HG02588 (cell line): Measurements from ENCODE around the gene PRPS2.

ENCODE experiments used
- ATAC-seq: cut with Tn5 transposase; IDR thresholded peaks from one replicate; pipeline ENCODE4 v1.9.1; 2021; ENCODE audit warnings: mild to moderate bottlenecking, moderate library complexity; ENCODE audit not compliant: unreplicated experiment

PRPS2 gene

DNA sequence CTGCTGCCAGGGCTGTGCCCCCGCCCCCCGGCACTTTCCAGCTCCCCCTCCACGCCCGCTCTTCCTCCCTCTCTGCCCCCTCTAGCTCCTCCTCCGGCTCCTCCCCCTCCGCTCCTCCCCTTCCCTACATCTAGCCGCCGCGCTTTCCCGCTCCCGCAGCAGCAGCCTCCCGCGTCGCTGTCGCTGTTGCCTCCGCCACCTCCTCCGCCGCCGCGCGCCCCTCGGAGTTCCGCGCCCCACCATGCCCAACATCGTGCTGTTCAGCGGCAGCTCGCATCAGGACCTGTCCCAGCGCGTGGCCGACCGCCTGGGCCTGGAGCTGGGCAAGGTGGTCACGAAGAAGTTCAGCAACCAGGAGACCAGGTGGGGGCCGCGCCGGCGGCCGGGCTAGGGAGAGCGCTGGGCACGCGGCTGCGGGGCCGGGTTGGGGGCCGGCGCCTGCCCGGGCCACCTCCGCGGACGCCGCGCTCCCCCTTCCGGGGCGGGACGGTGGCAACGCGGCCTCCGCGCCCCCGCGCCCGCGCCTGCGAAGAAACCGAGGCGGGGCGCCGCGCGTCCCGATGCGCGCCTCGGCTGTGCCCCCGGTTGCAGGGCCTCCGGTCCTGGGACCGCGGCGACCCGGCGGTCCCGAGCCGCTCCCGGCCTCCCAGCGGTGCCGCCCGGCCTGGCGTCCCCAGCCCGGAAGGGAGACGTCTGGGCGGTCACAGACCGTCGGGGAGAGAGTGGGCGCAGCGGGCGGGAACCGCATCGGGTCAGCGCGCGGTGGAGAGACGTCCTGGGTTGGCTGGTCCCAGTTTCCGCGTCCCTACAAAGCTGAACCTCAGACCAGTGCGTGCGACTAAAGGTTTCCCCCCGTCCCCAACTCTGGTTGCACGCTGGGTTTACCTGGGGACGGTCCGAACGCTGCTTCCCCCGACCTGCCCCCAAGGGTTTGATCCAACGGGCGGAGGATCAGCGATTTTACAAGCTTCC is at the start of gene PRPS2:
Gene PRPS2 (plus strand): TSS at position 156 of the 972 bp plus-strand sequence. CDS start 86 bp downstream, at position 242.
- ATAC-seq, result peak; percentile 76

DNA sequence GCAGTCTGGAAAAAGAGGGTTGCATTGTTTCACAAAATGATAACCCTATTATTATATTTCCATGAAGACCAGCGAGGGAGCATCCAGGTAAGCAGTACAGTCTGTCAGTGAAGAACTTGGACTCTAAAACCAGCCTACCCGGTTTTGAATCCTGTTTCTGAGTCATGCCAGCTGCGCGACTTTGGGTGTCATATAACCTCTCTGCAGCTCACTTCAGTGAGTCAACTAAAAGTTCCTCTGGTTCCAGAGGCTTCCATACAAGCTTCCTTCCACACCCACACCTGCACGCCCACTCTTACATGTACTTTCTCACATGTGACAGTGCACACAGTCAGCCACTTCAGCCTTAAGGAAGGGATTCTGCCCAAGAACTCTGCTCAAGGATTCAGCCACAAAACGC is 49.8 kb upstream of the PRPS2 start:
- ATAC-seq, result no peak

DNA sequence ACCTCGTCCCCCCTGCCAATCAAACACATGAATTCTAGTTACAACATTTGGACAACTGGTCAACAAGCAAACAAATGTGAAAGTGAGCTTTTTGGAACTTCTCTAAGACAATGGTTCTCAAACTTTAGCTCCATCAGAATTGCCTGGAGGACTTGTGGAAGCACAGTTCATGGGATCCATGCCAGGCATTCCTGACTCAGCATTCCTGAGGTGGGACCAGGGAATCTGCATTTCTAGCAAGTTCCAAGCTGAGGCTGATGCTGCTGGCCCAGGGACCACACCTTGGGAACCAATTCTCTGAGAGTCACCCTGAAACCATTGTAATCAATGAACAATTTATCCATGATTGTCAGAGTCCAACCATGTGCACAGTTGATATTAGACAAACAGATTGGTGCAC is 43.8 kb upstream of the PRPS2 start:
- no peak for ATAC-seq

DNA sequence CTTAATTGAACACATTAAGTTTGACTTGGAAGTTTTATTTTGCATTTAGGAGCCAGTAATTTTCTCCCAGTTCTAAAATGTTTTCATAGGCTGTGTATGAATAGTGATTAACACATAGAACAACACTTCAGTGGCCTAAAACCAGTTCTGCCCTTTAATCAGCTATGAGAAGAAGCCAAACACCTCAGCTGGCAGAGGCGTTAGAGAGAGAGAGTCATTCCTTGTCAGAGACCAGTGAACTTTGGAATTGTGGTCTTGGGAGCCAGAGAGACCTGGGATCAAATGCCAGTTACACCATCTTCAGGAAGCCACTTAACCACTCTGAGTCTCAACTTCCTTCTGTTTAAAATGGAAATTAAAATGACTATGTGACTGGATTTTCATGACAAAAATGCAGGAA is 39.3 kb upstream of the PRPS2 start:
- no peak for ATAC-seq

DNA sequence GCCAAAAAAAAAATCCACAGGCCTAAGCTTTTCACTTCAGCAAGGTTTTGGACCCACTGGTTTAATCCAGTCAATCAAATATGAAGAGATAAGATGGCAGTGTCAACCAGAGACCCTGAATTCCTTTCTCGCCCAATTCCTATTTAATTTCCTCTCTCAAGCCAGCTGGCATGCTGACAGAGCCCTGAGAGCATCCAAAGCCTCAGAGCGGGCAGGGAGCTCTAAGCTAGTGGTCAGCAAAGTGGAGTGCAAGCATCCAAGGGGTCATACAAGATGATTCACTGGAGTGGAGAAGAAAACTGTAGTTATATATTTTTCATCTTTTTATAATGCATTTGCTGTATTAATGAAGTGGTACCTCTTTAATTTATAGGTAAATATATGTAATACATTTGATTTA is 37.8 kb upstream of the PRPS2 start:
- ATAC-seq, result no peak

DNA sequence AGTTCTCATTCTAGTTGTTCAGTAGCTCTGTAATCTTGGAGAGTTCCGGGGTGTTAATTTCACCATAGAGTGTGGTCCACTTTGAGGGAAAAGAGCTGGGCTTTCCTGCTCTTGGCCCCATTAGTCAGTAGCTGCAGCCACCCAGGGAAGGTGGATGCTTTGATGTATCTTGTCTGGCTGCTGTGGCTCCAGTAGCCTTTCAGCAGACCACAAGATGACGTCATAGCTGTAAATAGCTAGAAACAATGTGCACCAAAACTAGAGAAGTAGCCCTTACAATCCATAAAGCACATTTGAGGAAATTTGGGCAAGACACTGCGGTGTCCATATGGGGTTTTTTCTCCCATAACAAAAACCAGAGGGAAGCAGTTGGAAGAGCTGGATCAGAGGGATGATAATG is 32.9 kb upstream of the PRPS2 start:
- ATAC-seq, result no peak

DNA sequence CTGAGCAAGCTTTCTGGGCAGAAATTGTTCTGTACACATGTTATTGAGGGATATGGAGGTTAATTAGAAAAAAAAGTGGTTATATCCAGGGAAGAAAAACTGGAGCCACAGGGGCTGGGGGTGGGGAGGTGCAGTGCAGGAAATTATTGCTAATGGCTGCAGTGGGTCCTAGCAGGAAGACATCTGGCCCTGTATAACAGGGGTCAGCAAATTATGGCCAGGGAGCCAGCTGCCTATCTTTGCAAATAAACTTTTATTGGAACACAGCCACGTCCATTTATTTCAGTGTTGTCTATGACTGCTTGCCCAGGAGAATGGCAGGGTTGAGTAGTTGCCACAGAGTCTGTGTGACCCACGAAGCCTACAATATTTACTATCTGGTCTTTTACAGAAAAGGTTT is 23.4 kb upstream of the PRPS2 start:
- no peak for ATAC-seq

DNA sequence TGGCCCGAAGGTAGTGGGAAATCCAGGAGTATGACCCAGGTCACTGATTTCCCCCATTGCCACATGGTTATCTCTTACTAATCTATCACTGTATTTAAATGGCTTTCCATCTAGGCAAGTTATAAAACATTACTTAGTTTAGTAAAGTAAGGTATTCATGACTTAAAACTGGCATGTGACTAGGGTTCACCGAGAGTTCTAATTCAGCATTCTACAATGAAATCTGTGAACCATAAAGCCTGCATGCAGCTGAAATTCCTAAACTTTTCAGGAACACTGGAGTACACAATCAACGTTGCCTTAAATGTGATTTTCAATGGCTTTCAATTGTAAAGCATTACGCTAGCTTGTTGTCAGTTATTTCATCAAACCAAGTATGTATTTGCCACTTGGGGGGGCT is 22.7 kb upstream of the PRPS2 start:
- no peak for ATAC-seq

DNA sequence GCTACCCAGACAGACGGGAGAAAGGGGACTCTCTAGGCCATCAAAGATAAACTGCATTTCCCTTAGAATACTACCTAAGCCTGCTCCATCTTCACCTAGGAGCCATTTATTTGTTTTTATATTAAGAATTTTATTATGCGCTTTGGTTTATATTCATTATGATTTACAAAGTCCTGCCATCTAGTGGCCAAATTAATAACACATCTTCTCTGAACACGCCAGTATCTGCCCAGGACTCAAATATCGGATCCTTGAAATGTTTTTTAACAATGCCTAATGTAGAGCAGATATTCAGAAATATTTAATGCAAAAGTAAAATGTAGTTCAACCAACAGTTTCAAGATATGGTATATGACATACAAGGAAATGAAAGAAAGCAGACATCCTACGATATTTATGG is 20.8 kb upstream of the PRPS2 start:
- no peak for ATAC-seq

DNA sequence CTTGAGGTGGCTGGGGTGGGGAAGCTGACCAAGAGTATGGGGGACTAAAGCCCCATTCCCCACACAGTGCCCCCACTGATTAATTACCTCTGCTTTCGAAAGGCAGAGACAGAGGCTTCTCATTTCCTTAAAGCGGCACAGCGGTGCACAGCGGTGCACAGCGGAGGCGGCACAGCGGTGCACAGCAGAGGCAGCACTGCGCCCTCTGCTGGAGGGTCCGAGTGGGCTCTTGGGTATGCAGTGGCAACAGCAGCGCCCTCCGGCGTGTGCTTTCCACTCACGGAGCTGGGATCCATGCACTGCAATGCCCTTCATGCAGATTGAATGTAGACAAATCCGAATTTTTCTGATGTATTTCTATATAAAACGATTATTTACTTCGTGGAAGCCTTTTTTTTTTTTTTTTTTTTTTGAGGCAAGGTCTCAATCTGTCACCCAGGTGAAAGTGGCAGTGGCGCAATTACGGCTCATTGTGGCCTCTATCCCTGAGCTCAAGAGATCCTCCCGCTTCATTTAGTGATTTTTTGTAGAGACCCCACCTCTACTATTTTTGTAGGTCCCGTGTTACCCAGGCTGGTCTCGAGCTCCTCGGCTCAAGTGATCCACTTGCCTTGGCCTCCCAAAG is 19.7 kb upstream of the PRPS2 start:
- peak; percentile 97 for ATAC-seq

DNA sequence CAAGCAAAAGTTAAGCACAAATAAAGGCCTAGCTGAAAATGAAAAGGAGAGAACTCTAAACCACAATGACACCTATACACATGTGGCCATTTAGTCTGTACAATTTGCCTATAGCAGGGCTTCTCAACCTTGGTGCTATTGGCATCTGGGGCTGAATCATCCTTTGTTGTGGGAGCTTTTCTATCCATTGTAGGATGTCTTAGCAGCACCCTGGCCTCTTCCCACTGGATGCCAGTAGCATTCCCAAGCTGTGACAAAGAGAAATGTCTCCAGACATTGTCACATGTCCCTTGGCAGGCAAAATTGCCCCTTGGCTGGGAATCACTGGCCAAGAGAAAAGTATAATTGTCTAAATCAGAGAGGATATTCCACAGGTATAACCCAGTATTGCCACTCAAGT is 13.5 kb upstream of the PRPS2 start:
- ATAC-seq, result no peak

DNA sequence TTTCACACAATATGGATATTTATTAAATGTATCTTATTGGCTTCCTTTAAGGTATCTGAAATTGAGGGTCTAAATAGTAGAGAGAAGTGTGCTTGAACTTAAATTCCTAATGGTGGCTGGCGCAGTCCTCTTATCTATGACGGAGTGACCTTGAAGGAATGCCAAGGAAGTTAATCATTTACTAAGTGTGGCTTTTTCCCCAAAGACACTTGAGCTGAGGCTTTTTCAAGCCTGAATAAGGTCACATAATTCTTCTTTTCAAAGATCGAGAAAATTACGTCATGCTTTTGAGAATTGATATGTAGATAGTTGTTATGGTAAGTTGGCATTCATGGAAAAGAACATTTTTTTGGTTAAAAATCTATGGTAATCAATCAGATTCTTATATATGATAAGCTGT is 11.7 kb upstream of the PRPS2 start:
- no peak for ATAC-seq

DNA sequence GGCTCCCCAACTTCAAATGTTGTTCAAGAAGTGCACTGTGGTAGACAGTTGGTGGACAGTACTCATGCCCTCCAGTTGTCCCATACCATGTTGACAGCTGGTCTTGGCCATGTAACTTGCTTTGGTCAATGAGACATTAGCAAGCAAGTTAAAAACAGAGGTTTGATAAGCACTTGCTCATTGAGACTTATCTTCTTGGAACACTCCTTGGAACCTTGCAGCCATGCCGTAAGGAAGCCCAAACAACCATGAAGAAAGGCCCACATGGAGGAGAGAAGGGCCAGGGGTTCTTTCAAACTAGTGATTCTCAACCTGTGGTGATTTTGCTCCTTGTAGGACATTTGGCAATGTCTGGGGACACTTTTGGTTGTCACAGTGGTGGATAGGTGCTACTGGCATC is 2.6 kb upstream of the PRPS2 start:
- no peak for ATAC-seq

DNA sequence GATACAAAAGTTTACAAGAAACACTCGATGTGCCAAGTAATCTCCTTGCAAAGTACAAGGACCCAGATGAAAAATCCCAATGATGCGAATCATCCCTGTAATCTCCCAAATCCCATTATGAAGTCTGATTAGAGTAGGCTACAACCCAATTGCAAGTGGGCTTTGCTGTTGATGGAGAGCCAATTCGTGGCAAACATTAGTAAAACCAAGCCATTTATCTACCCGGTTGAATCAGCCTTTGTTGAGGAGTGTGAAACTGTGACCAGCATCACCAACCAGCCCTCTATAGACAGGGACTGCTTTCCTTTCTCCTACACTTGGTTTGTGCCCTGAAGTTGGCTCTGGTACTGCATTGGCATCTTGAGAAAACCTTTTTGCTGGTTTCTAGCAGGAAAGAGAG is 1.2 kb upstream of the PRPS2 start:
- no peak for ATAC-seq

DNA sequence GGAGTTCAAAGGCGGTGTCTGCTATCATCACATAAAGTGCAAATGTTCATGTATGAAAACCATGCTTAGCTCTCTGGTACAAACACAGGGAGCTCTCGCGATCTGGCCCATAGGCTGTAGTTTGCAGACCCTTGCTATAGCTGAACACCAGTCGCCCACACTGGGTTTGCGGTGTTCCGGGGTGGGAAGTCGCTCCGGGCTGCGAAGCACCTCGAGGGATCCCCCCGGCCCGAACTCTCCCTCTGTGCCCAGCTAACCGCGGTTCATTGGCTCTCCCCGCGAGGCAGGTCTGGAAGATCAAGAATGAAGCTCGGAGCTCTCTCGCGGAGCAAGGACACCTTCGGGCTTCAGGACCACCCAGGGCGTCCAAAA is 341 bp upstream of the PRPS2 start:
- ATAC-seq, result peak; percentile 23

DNA sequence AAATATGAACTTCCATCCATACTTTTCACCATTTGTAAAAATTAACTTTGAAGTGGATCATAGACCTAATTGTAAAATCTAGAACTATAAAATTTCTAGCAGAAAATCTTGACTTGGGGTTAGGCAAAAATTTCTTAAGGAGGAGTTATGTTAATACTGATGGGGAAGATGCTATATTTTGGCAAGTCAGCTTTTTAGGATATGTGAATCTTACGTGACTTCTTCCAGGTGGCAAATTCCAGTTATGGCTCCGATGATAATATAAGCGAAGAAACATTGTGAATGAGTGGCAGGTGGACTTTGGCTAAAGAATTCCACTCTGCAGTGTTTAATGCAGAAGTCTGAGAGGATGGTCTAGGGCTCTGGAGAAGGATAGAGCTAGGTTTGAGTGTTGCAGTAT is 1.5 kb downstream of the PRPS2 start:
- no peak for ATAC-seq

DNA sequence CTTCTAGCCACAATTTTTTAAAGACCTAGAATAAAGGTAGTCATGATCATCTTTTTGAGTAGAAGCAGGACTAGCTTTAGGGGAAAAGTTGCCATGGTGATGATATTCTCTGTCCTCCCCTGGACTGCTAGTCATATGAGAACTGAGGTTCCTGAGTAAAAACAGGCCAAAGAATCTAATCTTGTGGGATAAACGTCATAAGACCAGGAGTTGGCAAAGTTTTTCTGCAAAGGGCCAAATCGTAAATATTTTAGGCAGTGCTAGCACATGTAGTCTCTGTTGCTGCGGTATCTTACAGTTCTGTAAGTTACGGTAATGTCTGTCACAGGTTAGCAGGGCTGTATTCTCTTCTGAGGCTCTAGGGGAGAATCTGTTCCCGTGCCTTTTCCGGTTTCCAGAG is 3.4 kb downstream of the PRPS2 start:
- ATAC-seq, result no peak

DNA sequence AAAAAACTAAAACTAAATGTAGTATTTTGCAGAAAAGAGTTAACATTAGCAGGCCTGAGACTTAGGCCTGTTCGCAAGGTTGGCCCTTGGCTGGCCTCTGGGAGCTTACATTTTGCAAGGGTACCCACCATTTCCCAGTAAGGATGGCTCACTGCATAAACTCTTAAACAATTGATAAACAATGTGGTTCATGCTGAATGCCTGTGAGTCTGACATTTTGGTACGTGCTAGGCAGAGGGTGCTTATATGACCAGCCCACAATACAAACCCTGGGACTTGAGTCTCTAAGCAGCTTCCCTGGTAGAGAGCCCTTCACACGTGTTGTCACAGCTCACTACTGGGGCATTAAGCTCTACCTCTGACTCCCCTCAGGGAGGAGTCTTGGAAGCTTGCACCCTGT is 7.4 kb downstream of the PRPS2 start:
- no peak for ATAC-seq

DNA sequence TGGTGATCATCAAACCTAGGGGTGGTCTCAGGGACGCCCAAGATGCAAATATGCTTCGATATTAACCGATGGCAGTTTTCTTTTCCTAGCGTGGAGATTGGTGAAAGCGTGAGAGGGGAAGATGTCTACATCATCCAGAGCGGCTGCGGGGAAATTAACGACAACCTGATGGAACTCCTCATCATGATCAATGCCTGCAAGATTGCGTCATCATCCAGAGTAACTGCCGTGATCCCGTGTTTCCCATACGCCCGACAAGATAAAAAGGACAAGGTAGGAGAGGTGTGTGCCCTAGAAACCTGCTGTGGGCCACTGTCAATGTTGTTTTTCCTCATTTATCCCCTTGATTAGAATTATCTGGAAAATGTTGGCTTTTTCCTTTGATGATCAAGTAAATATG is 7.9 kb downstream of the PRPS2 start:
- no peak for ATAC-seq

DNA sequence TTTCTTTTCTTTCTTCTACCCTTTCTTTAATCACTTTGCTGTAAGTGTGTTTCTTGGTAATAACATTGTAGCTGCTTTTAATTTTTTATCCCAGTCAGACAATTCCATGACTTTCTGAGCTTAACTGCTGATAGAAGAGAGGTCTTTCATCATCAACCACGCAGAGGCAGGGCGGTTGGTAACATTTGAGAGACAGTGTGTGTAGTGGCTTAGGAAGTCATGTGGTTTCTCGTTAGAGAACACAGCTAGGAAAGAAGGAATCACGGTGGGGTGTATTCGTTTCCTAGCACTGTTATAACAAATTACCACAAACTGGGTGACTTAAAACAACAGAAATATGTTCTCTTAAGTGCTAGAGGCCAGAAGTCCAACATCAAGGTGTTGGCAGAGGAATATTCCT is 11.5 kb downstream of the PRPS2 start:
- ATAC-seq, result no peak

DNA sequence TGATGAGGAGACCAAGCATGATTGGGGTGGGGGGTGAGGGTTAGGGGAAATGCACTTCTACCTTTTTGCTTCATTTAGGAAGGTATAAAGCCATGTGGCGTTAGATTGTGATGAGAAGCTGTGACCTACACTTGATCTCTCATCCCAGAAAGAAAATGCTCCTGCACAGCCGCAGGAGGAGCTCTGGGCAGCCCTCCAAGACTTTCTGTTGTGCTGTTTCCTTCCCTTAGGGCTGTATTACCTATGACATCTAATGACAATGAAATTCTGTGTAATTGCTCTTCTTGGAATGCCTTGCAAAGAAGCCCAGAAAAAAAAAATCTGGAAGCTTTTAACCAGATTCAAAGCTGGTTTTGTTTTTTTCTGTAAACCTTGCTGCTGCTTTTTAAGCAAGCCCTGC is 13.4 kb downstream of the PRPS2 start:
- no peak for ATAC-seq

DNA sequence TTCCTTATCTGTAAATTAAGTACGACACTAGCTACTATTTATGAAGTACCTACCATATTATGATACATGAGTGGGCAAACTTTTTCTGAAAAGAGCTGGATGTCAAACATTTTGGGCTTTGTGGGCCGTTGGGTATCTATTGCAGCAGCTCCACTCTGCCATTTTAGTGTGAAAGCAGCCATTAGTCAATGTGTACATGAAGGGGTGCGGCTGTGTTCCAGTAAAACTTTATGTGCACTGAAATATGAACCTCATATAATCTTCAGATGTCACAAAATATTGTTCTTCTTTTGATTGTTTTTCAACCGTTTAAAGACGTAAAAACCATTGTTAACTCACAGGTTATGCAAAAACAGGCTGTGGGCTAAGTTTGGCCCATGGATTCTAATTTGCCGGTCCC is 14.1 kb downstream of the PRPS2 start:
- no peak for ATAC-seq

DNA sequence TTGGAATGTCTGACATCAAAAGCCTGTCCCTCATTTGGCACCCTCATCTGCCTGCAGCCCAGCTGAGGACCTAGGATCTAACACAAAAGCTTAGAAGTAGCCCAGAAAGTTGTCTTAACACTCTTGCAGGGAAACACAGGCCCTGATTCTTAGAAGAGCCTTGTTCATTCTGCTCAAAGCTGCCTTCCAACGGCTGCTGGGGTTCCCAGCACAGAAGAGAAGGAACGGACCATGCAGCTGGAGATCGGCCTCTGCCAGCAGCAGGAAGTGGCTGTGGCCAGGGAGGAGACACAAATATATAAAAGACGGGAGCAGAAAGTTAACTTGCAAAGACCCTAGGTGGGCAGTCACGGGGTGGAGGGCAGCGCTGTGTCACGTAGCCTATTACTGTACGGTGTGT is 20.4 kb downstream of the PRPS2 start:
- ATAC-seq, result no peak
